Mesenchymal stem cell (in vitro differentiated cells and primary cell): ENCODE results near the gene TTC13.

Source experiments
- DNase-seq: peaks from one replicate; pipeline ENCODE4 v3.0.0-alpha.2; 2013
- H2AFZ ChIP-seq: one replicate; pipeline ENCODE4 v1.6.1; 2013; ENCODE audit warnings: low read depth, mild to moderate bottlenecking, control low read depth, inconsistent platforms, low read length, moderate library complexity
- H2AK5ac ChIP-seq: 2 replicates; pipeline ENCODE4 v1.6.1; 2013; ENCODE audit warnings: low read length, moderate library complexity, mild to moderate bottlenecking, inconsistent platforms; ENCODE audit not compliant: severe bottlenecking
- H2BK120ac ChIP-seq: one replicate; pipeline ENCODE4 v1.6.1; 2013; ENCODE audit warnings: low read depth, mild to moderate bottlenecking, inconsistent platforms, low read length, moderate library complexity
- H2BK12ac ChIP-seq, 2 experiments: one replicate each; pipeline ENCODE4 v1.6.1; 2013; ENCODE audit warnings: inconsistent platforms in 2 of 2, low read length in 2 of 2, mild to moderate bottlenecking in 2 of 2, moderate library complexity in 2 of 2, control low read depth in 1 of 2
- H2BK15ac ChIP-seq: one replicate; pipeline ENCODE4 v1.6.1; 2013; ENCODE audit warnings: mild to moderate bottlenecking, low read depth, inconsistent platforms; ENCODE audit not compliant: poor library complexity, severe bottlenecking
- H2BK5ac ChIP-seq: 2 replicates; pipeline ENCODE4 v1.6.1; 2013; ENCODE audit warnings: low read depth, mild to moderate bottlenecking, low read length, control low read depth, inconsistent platforms; ENCODE audit not compliant: poor library complexity, severe bottlenecking
- H3K14ac ChIP-seq, 2 experiments: one replicate each; pipeline ENCODE4 v1.6.1; 2013; ENCODE audit warnings: inconsistent platforms in 2 of 2, low read length in 2 of 2, control low read depth in 1 of 2, mild to moderate bottlenecking in 1 of 2, moderate library complexity in 1 of 2
- H3K18ac ChIP-seq, 2 experiments: one replicate each; pipeline ENCODE4 v1.6.1; 2013; ENCODE audit warnings: inconsistent platforms in 2 of 2, low read length in 2 of 2, control low read depth in 1 of 2, low read depth in 1 of 2, mild to moderate bottlenecking in 1 of 2
- H3K23ac ChIP-seq, 2 experiments: one replicate each; pipeline ENCODE4 v1.6.1; 2013; ENCODE audit warnings: inconsistent platforms in 2 of 2, low read length in 2 of 2, mild to moderate bottlenecking in 2 of 2, moderate library complexity in 2 of 2, control low read depth in 1 of 2
- H3K27ac ChIP-seq: 2 replicates; pipeline ENCODE4 v1.5.1; 2013; ENCODE audit warnings: mild to moderate bottlenecking, moderate library complexity, low read length, control low read depth, inconsistent platforms; ENCODE audit not compliant: poor library complexity, severe bottlenecking
- H3K27me3 ChIP-seq, 2 experiments: 2 replicates each; pipeline versions ENCODE4 v1.6.1 to v1.7.0; 2013; ENCODE audit warnings: low read length in 2 of 2, mild to moderate bottlenecking in 2 of 2, moderate library complexity in 2 of 2, control low read depth in 1 of 2, inconsistent platforms in 1 of 2; ENCODE audit not compliant: control insufficient read depth in 1 of 2, insufficient read depth in 1 of 2
- H3K36me3 ChIP-seq, 2 experiments: 2 replicates each; pipeline versions ENCODE4 v1.6.1 to v1.7.0; 2013; ENCODE audit warnings: low read length in 2 of 2, control low read depth in 1 of 2, inconsistent platforms in 1 of 2, low read depth in 1 of 2, mild to moderate bottlenecking in 1 of 2; ENCODE audit not compliant: insufficient read depth in 2 of 2, control insufficient read depth in 1 of 2
- H3K4ac ChIP-seq, 2 experiments: one replicate each; pipeline ENCODE4 v1.6.1; 2013; ENCODE audit warnings: inconsistent platforms in 2 of 2, low read length in 2 of 2, mild to moderate bottlenecking in 2 of 2, moderate library complexity in 2 of 2, control low read depth in 1 of 2, low read depth in 1 of 2
- H3K4me1 ChIP-seq: 2 replicates; pipeline ENCODE4 v1.6.1; 2013; ENCODE audit warnings: low read depth, low read length, control low read depth; ENCODE audit not compliant: control insufficient read depth, insufficient read depth
- H3K4me2 ChIP-seq: 2 replicates; pipeline ENCODE4 v1.6.1; 2013; ENCODE audit warnings: low read length, mild to moderate bottlenecking, inconsistent platforms; ENCODE audit not compliant: poor library complexity, severe bottlenecking
- H3K4me3 ChIP-seq, 2 experiments: 2 replicates each; pipeline versions ENCODE4 v1.5.1 to v1.7.0; 2013; ENCODE audit warnings: low read length in 2 of 2, mild to moderate bottlenecking in 2 of 2, control low read depth in 1 of 2, low read depth in 1 of 2; ENCODE audit not compliant: insufficient read depth in 1 of 2
- H3K79me1 ChIP-seq: replicated peaks from 2 replicates; pipeline ENCODE4 v1.6.1; 2013; ENCODE audit warnings: mild to moderate bottlenecking, control low read depth, low read length, inconsistent platforms; ENCODE audit not compliant: poor library complexity, severe bottlenecking
- H3K9ac ChIP-seq: 2 replicates; pipeline ENCODE4 v1.7.0; 2013; ENCODE audit warnings: mild to moderate bottlenecking, low read length, moderate library complexity
- H3K9me3 ChIP-seq: 2 replicates; pipeline ENCODE4 v1.7.0; 2013; ENCODE audit warnings: mild to moderate bottlenecking, low read length; ENCODE audit not compliant: control insufficient read depth
- H4K8ac ChIP-seq: one replicate; pipeline ENCODE4 v1.6.1; 2013; ENCODE audit warnings: inconsistent platforms, mild to moderate bottlenecking, low read length, moderate library complexity
- H4K91ac ChIP-seq: one replicate; pipeline ENCODE4 v1.6.1; 2013; ENCODE audit warnings: mild to moderate bottlenecking, low read length, inconsistent platforms
- WGBS: methylation state at CpG from one replicate; pipeline ENCODE4 v1.1.7; 2013; ENCODE audit warnings: mixed read lengths; 5-methylcytosine and 5-hydroxymethylcytosine counted together

The TTC13 gene

DNA sequence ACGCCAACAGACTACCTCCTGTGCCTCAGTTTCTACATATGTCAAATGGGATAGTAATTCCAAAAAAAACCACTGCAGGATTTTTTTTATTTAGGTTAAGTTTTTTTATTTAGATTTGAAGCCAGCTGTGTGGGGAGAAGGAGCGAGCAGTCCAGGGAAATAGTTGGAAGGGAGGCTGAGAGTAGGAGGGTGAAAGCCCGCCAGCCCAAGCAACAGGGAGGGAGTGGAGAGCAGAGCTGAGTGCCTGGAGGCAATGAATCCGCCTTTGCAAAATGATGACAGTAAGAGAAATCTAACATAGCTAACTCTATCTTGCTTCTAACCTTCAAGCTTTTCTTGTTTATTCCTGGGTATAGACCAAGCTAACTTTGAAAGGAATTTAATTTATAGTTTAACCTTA is 94.7 kb downstream of the TTC13 start:
- Histone ChIP-seq H3K4ac (no peak overlapping the region), H3K9ac (peak overlapping the region; percentile 27), H3K4me3 (no peak overlapping the region), H3K23ac (no peak overlapping the region), H3K14ac (no peak overlapping the region), H4K8ac (no peak overlapping the region), H2AFZ (no peak overlapping the region), H3K36me3 (no peaks in the 10 kb centered on the region), H3K27ac (no peak overlapping the region), H3K27me3 (peaks cover 19 to 28% of the 10 kb centered on the region in 2 experiments), H4K91ac (no peak overlapping the region), H3K4me1 (no peaks in the 10 kb centered on the region), H2AK5ac (no peak overlapping the region), H2BK5ac (no peak overlapping the region), H2BK12ac (no peak overlapping the region), H3K4me2 (no peak overlapping the region), H3K79me1 (no peaks in the 10 kb centered on the region), H3K18ac (no peak overlapping the region), H3K9me3 (peaks cover 8% of the 10 kb centered on the region), H2BK120ac (no peak overlapping the region), H2BK15ac (no peak overlapping the region)
- WGBS = 86% methylated on average over 2 of the region's 4 CpGs
- DNase-seq = no peak

DNA sequence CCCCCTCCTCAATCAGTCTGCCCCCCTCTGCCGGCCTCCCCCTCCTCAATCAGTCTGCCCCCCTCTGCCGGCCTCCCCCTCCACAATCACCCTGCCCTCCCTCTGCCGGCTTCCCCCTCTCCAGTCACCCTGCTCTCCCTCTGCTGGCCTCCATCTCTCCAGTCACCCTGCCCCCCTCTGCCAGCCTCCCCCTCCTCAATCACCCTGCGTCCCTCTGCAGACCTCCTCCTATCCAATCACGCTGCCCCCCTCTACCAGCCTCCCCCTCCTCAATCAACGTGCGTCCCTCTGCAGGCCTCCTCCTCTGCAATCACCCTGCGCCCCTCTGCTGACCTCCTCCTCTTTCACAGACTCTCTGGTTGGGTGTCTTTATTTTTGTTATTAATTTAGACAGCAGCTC is 98.9 kb downstream of the TTC13 start:
- Histone ChIP-seq H3K4me1 (peaks cover 6% of the 10 kb centered on the region), H2AFZ (no peak overlapping the region), H2BK5ac (no peak overlapping the region), H3K4me3 (no peak overlapping the region), H3K79me1 (no peaks in the 10 kb centered on the region), H3K36me3 (no peaks in the 10 kb centered on the region), H4K8ac (no peak overlapping the region), H3K27ac (no peak overlapping the region), H2BK12ac (peak overlapping the region in 1 of 2 experiments; percentile 23), H4K91ac (no peak overlapping the region), H2BK120ac (no peak overlapping the region), H3K4me2 (no peak overlapping the region), H2BK15ac (no peak overlapping the region), H3K14ac (peak overlapping the region in 1 of 2 experiments; percentile 22), H3K9ac (no peak overlapping the region), H2AK5ac (no peak overlapping the region), H3K23ac (no peak overlapping the region), H3K4ac (no peak overlapping the region), H3K9me3 (peaks cover 3% of the 10 kb centered on the region), H3K27me3 (peaks cover 15 to 22% of the 10 kb centered on the region in 2 experiments), H3K18ac (no peak overlapping the region)
- DNase-seq = no peak
- 53% methylated on average over 4 of the region's 8 CpGs for WGBS

DNA sequence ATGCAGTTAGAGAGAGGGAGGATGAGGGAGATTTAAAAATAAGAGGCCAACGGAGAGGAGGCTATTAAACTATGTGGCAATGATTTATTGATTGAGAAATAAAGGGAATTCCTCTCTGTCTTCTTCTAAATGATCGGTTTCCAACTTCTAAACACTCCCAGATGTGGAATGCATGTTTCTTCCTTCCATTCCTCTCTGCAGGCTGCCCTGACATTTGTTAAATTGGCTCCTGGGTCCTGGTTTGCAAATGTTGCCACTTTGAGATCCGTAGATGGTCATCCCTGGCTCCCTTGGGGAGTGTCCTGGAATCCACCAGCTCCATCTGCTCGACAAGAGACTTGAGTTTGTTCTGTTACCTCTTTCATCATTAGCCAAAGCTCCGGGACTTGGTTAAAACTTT is 100.1 kb downstream of the TTC13 start:
- no peak overlapping the region for H2BK120ac ChIP-seq
- H3K14ac ChIP-seq = no peak overlapping the region
- H2AFZ ChIP-seq = no peak overlapping the region
- no peak overlapping the region for H2BK15ac ChIP-seq
- no peaks in the 10 kb centered on the region for H3K79me1 ChIP-seq
- no peak overlapping the region for H2BK12ac ChIP-seq
- H3K4ac ChIP-seq = no peak overlapping the region
- no peaks in the 10 kb centered on the region for H3K9me3 ChIP-seq
- no peak overlapping the region for H3K23ac ChIP-seq
- no peak overlapping the region for H4K91ac ChIP-seq
- no peak overlapping the region for H2BK5ac ChIP-seq
- no peak overlapping the region for H3K27ac ChIP-seq
- peak; percentile 67 for DNase-seq
- no peaks in the 10 kb centered on the region for H3K36me3 ChIP-seq
- no peak overlapping the region for H3K4me2 ChIP-seq
- WGBS = 30% methylated on average over 3 of the region's 5 CpGs
- H2AK5ac ChIP-seq = no peak overlapping the region
- no peak overlapping the region for H4K8ac ChIP-seq
- no peak overlapping the region for H3K18ac ChIP-seq
- H3K27me3 ChIP-seq = peaks cover 13 to 15% of the 10 kb centered on the region in 2 experiments
- peak overlapping the region; percentile 28 for H3K9ac ChIP-seq
- H3K4me1 ChIP-seq = peaks cover 6% of the 10 kb centered on the region
- H3K4me3 ChIP-seq = peak overlapping the region in 1 of 2 experiments; percentile 62

DNA sequence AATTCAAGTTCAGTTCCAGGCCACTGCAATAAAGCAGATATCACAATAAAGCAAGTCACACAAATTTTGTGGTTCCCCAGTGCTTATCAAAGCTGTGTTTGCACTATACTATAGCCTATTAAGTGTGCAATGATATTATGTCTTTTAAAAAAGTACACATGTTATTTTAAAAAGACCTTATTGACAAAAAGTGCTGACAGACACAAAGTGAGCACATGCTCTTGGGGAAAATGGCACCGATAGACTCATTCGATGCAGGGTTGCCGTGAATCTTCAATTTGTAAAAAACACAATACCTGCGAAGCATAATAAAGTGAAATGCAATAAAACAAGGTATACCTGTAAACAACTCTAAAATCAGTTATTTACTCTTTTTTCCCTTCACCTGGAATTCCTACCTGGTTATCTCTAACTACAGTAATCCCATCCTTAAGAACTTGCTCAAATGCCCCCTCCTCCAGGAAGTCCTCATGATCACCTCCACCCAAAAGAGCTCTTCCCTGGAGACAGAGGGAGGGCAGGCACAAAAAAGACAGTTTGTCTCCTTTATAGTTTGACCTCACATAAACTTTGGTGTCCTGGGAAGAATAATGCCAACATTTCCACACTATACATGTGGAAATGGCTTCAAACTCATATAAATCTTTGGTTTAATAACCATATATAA is 100.6 kb downstream of the TTC13 start:
- no peak for DNase-seq
- H3K14ac ChIP-seq = no peak overlapping the region
- H4K8ac ChIP-seq = no peak overlapping the region
- H2BK15ac ChIP-seq = no peak overlapping the region
- H3K4me2 ChIP-seq = no peak overlapping the region
- no peak overlapping the region for H4K91ac ChIP-seq
- H3K9ac ChIP-seq = peak overlapping the region; percentile 28
- H2BK5ac ChIP-seq = no peak overlapping the region
- H2AFZ ChIP-seq = no peak overlapping the region
- no peak overlapping the region for H3K23ac ChIP-seq
- no peak overlapping the region for H3K18ac ChIP-seq
- no peak overlapping the region for H2AK5ac ChIP-seq
- no peak overlapping the region for H2BK12ac ChIP-seq
- H3K4me1 ChIP-seq = peaks cover 6% of the 10 kb centered on the region
- no peaks in the 10 kb centered on the region for H3K36me3 ChIP-seq
- peaks cover 13 to 15% of the 10 kb centered on the region in 2 experiments for H3K27me3 ChIP-seq
- H3K9me3 ChIP-seq = no peaks in the 10 kb centered on the region
- 92% methylated on average over 4 of the region's 4 CpGs for WGBS
- no peak overlapping the region for H2BK120ac ChIP-seq
- no peak overlapping the region for H3K4ac ChIP-seq
- H3K27ac ChIP-seq = no peak overlapping the region
- H3K4me3 ChIP-seq = peak overlapping the region in 1 of 2 experiments; percentile 25
- no peaks in the 10 kb centered on the region for H3K79me1 ChIP-seq
